ENCODE data around the gene RAB7B.

Gene RAB7B

DNA sequence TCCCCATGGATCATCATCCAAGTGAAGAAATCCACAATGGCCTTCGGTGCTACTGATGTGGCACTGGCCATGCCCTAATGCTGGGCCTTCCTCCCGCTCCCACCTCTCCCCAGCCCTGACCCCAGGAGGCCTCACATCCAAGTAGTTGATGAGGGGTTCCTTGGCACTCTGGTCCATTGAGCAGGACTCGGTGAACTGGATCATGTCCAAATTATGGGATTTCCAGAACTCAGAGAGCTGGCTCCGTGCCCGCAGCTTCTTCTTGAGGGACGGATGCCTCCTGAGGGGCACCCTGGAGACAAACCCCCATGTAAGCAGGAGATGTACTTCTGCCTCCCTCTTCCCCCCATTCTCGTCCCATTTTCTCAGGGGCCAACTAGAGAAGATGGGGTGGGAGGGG is 19.6 kb upstream of the RAB7B start:
- DNase-seq (ENCODE audit: low read depth in 3 of 3) = no peak

DNA sequence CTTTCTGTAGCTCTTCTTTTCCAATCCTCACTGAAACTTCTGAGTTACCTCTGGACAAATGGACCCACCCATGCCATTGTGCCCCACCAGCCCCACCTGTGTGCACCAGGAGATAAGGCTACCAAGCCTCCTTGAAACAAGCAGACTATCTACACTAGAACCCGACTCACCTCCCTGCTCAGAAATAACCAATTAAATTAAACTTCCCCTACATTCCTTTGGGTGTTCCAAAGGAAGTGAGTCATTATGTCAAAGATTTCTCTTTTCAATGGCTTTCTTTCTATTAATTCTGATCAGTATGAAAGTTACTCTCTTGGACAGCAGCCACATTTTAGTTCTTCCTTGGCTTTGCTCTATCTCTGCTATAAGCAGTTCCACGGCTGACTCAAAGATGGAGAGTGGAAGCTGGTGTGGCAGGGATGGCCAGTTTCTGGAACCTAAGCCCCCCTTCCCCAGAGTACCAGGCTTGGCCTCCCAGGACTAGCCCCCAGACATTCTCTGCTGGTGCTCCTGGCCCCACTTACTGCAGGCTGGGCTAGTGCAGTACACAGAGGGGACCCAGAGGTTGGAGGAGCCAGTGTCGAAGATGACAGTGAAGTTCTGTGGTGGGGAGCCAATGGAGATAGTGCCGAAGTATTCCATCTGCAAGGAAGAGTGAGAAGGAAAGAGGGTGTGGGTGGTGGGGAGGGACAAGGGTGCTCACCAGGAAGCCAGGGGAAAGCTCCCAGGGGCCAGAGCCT is 18.6 kb upstream of the RAB7B start:
- no peak for DNase-seq (ENCODE audit: low read depth in 3 of 3)

DNA sequence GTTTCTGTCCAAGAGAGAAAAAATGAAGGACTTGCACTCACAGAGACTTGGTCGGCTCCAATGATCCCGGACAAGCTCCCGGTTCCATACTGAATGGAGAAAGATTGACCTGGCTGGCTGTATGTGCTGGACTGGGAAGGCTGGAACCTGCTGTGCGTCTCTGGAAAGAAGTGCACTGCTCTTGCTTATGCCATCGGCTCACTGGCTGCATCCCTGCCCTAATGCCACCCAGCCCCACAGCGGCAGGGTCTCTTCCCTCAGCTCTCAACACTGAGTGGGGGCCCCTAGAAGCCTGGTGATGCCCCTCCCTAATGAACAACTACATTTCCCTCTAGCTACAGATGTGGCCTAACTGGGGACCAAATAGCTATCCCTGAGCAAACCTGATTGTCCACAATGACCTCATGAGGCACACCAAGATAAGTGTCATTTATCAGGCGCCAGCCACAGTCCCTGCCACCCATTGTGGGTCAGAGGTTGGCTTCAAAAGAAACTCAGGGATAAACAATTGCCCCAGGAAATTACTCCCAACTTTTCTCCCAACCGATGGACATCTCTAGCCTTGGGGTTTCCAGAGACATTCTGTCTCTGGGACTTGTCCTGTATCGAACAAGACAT is 17.9 kb upstream of the RAB7B start:
- no peak for DNase-seq (ENCODE audit: low read depth in 3 of 3)

DNA sequence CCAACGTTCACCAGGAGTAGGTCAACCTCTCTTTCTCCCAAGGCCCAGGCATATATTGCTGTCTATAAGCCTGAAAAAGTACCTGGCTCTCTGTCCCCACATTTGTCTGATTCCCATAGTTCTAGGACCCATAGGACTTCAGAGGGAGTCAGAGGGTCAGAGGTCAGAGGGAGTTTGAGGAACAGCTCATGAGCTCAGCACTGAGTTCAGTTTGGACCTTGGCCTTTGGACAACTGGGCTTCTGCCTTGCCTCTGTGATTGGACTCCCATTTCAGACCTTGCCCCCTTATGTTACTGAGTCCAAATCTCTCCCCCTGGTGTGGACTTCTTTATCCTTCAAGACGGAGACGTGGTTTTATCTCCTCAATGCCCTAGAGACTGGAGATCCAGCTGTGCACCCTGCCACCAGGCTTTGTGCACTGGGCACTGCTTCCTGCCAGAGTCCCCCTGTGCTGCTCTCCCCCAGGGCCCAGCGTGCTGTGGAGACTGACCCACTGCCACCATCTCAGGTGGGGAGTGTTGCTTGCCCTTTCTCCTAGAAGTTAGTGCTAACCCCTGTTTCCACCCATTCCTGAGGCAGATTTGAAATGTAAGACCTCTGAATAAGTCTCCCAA is 17.3 kb upstream of the RAB7B start:
- no peak for DNase-seq (ENCODE audit: low read depth in 3 of 3)

DNA sequence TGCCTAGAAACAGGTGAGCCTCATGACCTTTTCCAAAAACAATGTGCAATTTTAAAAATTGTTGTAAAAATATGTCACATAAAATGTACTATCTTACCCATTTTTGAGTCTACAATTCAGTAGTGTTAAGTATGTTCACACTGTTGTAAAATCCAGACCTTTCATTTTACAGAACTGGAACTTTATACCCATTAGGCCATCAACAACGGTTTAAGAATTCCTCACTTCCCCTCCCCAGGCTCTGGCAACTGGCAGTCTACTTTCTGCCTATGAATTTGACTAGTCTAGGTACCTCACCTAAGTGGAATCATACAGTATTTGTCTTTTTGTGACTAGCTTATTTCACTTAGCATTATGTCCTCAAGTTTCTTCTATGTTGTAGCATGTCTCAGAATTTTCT is 11.9 kb upstream of the RAB7B start:
- DNase-seq (ENCODE audit: low read depth in 3 of 3) = no peak

DNA sequence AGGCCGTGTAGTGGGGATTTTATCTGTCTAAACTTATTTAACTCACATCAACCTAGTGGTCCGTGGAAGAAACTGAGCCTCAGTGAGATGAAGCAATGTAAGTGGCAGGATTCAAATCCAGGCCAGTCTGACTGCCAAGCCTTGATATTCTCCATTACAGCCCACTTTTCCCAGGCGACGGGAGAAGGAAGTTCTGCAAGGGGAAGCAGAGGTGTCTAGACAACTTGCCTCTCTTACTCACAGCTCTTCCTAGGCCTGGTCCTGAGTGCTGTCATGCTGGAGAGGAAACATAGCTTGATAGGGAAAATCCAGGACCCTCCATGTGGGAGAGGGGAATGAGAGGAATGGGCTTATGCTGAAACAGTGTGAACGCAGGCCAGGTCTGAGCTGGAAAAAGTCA is 11.4 kb upstream of the RAB7B start:
- no peak for DNase-seq (ENCODE audit: low read depth in 3 of 3)

DNA sequence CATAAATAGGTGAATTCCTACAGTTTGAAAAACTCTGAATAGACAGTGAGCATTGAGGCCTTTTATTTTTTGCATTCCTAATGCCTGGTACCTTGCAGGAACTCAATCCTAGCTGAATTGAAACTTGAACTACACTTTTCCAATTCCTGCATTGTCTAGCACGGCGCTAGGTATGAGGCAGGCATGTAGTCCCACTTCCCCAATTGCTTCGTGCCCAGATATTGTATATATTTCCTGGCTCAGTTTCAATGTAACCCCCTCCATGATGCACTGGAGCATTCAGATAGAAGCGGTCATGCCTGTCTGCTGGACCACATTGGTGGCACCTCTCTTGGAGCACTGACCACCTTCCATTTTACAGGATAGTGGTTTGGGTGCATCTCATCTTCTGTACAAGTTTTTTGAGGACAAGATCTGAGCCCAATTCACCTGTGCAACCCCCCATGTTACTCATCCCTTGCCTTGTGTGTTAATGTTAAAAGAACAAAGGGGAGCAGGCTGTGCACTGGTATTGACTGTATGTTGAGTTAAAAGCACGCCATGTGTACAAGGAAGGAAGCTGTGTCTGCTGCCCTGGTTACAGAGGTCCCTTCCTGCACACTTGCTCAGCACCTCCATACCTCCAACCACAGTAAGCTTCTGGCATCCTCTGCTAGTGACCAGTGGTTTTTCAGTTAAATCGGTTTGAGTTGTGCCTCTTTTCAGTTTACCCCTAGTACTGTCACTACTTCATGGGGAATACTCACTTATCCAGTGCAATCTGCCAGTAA is 10.0 kb upstream of the RAB7B start:
- no peak for DNase-seq (ENCODE audit: low read depth in 3 of 3)

DNA sequence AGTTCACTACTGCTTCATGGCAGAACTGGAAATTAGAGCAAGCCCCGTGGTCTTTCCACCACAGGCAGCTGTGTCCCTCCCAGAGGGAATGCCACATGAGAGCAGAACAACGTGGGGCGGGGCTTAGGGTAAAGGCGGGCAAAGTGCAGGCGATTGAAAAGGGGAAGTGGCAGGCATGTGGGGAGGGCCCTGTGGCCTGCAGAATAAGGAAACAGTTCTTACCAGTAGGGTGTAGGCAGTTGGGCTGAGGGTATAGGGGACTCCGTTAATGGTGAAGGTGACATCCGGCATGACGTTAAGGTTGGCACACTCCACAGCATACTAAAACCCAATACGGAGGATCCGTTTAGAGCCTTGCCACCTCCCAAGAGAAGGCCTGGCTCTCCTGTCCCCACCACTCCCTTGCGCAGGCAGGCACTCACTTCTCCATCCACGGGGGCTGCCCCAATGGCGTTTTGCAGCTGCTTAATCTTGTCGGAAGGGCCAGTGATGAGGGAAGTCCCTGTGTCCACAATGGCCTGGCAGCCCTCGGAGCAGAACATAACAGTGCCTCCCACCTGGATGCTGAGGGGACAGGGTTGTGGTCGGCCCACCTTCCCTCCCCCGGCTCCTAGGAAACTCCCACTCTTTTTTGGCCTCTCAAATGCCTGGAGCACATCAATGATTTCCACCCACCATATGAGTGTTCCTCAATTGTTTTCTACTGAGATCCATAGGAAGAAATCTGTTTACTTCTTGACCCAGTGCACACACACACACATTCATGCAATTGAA is 9.1 kb upstream of the RAB7B start:
- DNase-seq (ENCODE audit: low read depth in 3 of 3) = no peak

DNA sequence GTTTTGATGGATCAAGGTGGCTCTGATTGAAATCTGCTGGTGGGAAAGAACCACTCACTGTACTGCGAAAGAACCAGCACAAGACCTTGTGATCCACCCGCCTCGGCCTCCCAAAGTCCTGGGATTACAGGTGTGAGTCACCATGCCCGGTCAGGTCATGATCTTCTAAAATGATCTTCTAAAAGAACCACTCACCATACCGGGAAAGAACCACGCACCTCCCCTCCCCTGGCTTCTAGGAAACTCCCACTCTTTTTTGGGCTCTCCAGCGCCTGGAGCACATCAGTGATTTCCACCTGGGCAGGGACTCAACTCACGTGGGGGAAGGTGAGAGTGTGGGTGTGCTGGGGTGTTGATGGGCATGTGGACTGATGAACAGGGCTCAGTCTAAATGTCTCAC is 7.9 kb upstream of the RAB7B start:
- peak in 2 of 3 donors; percentile 10 to 19 for DNase-seq (ENCODE audit: low read depth in 3 of 3)

DNA sequence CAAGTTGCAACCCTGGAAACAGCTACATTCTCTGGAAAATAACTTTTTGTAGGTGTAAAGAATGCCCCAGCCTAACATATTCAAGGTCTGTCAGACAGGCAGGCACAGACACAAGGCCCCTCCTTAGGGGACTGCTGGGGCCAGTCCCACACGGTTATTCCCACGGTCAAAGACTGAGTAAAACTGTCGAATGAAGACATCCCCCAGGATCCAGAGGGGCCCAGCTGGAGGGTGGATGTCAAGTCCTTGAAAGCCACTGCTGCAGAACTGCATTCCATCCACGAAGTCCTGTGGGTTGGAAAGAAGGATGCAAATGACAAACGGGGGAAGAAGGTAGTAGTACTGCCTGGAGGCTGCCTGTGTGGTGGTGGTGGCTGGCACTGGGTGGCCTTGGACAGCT is 6.9 kb upstream of the RAB7B start:
- no peak for DNase-seq (ENCODE audit: low read depth in 3 of 3)

DNA sequence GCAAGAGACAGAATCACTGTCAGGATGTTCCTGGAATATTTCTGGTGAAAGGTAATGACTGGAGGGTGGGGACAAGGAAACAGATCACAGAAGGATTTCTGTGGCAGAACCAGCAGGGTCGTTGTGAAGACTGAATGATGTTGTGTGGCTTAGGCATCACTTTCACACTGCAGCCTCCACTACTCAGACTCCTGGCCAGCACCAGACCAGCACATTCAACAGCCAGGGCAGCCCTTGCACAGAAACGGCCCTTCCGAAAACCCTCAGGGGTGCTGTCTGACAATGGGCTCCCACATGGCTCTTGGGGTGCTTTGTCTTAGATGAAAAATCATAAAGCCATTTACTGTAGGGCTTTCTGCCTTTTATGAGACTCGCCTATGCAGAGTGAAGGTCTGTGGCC is 3.8 kb upstream of the RAB7B start:
- DNase-seq (ENCODE audit: low read depth in 3 of 3) = no peak

DNA sequence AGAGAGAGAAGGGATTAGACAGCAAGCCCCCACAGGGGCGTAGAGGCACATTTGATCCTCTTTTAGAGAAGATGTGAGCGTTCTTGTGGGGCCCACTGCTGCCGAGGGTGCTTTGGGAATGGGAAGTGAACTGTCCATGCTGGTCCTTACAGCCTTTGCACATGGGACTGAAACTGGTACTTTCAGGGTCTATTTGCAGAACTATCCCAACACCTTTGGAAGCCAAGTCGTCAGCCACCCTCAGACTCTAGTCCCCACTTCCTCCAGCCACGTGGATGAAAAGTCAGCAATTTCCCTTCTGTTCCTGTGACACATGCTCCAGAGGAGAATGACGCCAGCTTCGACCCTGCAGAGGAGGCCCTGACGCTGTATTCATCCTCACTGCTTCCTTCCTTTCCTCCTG is 2.6 kb upstream of the RAB7B start:
- no peak for DNase-seq (ENCODE audit: low read depth in 3 of 3)

DNA sequence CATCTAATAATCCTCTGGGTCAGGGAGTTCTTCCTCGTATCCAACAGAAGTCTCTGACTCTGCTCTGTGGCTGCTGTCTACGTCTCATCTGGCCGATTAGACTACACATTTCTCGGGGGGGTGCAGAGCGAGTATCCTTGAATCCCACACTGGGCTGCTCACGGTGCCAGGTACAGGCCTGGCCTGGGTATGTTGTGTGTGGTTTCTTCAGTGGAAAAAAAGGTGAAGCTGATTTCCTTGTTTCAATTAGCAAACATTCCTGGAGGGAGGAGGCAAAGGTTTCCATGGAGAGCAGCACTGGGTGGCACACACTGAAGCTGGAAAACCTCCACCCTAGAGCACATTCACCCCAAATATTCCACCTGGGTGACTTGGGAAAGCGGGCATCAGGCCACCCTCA is 2.0 kb upstream of the RAB7B start:
- DNase-seq (ENCODE audit: low read depth in 3 of 3) = no peak

DNA sequence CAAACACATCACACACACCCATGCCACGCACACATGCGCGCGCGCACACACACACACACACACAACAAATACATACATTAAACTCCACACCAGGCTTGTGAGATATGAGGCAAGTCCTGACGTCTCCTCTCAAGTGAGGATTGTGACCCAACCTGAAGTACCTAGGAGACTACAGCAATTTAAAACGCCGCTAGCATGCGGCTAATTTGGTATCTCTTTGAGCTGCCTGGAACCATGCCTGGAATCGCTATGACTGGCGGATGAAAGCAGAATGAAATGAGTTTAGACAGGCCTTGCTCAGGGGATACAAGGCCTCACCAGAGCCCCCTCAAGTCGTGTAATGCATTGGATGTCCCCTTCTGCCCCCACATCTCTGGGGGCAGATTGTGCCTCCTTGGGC is 1.6 kb upstream of the RAB7B start:
- DNase-seq (ENCODE audit: low read depth in 3 of 3) = no peak

DNA sequence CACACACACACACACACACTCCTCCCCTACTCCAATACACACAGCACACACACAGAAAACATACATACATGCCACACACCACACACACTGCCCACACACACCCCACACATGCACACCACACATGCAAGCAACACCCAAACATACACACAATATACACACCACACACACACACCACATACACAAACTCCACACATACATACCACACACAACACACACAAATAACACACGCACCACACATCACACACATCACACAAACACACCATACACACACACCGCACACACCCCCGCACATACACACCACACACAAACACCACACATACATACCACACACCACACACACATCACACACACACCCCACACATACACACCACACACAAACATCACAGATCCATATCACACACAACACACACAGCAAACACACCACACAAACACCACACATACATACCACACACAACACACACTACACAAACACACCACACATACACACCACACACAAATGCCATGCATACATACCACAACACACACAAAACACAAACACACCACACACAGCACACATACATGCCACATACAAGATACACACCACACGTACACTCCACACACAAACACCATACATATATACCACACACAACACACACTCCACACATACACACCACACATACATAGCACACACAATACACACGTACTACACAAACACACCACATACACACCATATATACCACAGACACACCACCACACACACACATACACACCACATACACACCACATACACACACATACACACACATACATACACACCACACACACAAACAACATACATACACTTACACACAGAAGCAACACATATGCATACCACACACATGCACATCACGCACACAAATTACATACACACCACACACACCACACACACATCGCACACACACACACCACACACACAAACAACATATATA is 932 bp upstream of the RAB7B start:
- DNase-seq (ENCODE audit: low read depth in 3 of 3) = no peak

DNA sequence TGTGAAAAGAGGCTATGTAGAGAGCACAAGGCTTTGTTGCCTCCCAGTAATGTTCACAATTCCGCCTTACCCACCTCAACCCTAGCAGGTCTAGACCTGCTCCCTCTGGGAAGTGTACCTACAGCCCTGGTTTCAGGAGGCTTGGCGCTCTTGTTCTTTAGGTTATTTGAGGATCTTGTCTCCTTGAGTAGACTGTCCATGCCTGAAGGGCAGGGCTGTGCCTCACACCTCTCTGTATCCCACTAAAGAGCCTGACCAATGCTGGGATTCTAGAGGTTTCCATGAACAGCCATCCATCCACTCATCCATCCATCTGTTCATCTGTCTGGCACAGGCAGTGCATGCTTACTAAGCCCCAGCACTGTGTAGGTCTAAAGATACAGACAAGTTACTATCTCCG is 1.0 kb downstream of the RAB7B start:
- no peak for DNase-seq (ENCODE audit: low read depth in 3 of 3)

DNA sequence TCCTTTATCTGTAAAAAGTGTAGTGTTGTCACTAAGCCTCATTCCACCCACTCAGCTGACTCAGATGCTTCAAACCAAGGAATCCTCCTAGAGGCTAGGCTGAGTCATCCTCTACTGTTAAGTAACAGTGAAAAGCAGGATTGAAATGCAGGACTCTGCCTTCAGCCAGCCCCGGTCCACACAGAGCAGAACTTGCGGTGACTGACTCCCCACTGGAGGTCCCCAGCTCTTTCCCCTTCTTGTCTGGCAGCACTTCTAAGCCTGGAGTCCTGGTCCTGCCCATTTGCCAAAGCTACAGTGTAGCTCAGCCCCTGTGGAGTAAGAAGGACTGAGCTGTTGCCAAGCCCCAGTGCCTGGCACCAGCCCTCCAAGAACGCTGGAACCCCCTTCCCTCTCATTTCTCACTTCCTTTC is 1.7 kb downstream of the RAB7B start:
- peak; percentile 19 to 45 (median 20) for DNase-seq (ENCODE audit: low read depth in 3 of 3)

DNA sequence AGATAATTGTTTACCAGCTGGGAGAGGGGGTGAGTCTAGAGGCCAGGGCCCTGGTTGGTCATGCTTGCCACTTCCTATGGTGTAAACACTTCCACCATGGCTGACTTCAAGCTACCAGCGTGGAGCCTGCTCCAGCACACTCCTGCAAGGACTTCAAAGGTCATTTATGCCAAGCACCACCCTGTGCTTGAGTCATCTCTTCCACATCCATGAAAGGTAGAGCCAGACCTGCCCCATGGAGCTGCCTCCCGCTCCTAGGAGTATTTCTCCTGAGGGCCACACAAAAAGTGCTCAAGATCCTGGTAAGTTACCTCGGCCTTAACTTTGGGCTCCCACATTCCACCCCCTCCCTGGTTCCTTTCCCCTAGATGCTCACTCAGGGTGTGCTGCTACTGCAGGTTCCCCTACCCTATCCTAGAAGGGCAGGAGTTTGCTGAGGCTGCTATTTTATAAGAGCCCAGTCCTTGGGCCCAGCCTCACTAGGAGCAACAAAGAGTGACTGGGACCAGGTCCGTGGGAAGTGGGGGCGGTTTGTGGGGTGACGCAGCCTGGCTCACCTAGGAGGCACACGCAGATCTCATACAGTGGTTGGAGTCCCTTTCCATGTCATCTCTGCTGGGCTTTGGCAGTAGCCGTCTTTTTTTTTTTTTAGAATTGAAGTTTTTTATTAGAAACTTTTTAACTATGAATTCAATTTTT is 2.4 kb downstream of the RAB7B start:
- DNase-seq (ENCODE audit: low read depth in 3 of 3) = peak in 2 of 3 donors; percentile 25 to 39

DNA sequence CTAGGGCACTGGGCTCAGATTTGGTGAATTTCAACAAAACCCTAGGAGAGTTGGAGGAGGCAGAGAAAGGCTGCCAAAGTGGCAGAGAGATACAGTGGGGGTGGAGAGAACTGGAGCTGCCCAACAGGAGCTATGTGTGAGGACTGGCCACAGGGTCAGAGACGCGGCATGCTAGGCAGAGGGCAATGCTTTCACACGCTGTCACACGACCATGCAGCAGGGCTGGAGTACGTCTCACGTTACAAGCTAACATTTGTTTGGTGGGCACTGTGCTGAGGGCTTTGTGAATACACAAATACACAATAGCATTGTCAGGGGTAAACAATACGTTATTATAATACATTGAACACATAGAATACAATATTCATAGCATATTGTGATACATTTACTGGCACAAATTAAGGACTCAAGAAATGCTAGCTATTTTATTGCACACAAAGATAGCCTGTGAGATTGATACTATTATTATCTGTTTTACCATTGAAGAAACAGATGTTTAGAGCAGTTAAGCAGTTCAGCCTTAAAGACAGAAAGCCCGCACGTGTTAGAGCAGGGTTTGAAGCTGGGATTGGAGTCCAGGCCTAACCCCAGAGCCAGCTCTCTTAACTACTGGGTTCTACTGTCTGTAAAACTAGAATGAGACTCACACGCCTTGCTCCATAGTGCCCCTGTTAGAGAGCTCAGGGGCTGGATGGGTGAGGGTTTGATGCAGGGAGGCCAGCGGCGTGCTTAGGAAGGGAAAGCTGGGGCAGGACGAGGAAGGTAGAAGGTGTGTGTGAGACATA is 4.5 kb downstream of the RAB7B start:
- no peak for DNase-seq (ENCODE audit: low read depth in 3 of 3)

All from stimulated activated CD4-positive, alpha-beta T cell treated with anti-CD3 and anti-CD28 coated beads, TNF-alpha, amount 100 ng/mL, for 48 hours (primary cell).